GM19099 (cell line): ENCODE data around the gene MEF2C.

Experiments
- POLR2A ChIP-seq: IDR thresholded peaks from 3 replicates; pipeline ENCODE4 v1.6.1; 2011; ENCODE audit warnings: low read depth; ENCODE audit not compliant: insufficient read length; ENCODE audit errors: extremely low read depth

Gene MEF2C

DNA sequence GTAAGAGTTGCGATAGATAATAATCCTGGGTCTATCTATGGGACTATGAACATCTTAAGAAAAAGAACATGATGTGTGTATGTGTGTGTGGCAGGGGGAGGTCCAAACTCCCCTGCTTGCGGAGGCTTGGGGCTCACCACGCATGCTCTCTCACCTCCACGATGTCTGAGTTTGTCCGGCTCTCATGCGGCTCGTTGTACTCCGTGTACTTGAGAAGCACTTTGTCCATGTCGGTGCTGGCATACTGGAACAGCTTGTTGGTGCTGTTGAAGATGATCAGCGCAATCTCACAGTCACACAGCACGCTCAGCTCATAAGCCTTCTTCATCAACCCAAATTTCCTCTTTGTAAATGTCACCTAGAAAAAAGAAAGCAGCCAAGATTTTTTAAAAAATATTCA, 78.5 kb downstream of the MEF2C start:
- no peak for TF ChIP-seq POLR2A

DNA sequence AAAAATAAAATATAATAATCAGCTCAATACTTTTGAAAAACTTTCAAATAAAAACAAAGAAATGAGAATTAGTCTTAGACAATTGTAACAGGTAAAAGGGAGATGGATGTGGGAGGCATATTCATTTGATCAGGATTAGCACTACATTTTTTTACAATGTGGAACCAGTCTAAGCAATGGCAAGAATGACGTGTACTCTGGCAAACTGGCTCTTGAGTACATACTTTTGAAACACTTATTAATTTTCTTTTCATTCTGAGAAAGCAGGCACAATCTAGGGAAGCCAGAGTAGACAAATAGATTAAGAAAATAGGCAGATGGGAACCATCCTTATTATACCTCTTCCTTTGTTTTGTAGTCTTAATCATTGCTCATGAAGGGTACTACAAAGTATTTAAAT, 79.7 kb downstream of the MEF2C start:
- no peak for TF ChIP-seq POLR2A

DNA sequence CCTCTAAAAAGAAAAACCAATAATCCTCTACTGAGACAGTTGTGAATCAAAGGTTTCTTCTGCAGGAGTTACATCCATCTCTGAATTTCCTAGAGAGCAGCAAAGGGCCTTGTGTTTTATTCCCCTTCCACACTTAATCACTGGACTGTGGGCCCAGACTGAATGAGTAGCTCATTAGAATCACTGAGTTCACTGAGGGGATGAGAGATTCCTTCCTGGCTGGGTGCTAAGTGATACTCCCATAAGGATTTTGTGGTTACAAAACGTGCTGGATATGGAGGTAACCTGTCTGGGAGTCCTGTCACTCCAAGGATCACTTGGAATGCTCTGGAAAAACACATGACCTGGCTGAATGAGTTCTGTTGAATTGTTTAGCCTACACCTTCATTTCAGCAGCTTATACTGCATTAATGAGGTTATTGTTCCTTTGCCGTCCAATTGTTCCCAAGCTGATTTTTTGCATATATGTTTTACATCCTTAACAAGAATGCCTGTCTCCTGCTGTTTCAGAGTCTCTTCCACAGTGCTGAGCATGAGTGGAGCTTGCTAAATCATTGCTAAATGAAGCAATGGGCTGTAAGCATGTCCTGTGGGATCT, 82.9 kb downstream of the MEF2C start:
- no peak for TF ChIP-seq POLR2A

DNA sequence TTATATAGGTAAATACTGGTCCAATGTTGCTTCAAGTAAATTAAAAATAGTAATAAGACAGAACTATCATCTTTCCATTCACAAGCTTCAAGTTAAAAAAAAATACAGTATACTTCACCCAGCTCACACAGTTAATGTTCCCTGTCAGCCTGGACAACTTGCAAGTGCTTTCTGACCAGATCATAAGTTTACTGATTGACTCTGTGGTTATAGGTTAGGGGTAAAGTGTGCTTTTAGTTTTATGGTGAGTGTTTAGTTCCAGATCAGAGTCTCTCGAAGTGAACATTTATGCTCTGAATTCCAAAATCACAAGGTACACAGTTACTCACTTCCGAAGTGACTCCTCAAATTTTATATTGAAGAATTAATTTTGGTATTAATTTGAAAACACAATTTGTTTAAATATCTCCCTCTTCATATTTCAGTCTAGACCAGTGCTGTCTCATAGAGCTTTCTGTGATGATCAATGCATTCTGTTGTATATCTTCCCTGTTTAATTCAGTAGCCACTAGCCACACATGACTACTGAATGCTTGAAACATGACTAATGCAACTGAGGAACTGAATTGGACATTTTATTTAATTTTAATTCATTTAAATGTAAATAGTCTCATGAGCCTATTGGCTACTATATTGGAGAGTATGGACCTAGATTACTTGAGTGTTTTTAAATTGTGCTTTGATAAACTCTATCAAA, 90.7 kb downstream of the MEF2C start:
- no peak for TF ChIP-seq POLR2A

- no peak for TF ChIP-seq POLR2A
These were observed 95.1 kb downstream of the MEF2C start for GRCh38 chr5:88787856-88788255.

DNA sequence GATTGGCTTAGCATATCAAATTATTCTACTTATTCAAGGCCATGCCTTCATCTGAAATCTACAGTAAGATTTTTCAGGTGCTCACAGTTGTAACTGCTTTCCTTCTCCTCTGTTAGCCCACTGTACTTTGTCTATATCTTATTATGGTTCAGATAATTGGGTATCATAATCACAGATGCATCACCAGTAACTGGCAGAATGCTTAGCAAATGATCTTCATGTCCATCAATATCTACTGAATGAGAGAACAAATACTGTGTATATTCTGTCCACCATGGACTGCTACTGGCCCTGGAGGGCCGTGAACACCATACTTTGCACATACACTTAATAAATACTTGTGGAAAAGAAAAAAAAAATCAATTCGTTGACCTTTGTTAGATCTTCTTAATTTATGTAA, 96.2 kb downstream of the MEF2C start:
- no peak for TF ChIP-seq POLR2A

GRCh38 chr5:88785746-88786565, 97.0 kb downstream of the MEF2C start:
- no peak for TF ChIP-seq POLR2A

GRCh38 chr5:88782571-88782970, 100.4 kb downstream of the MEF2C start:
- TF ChIP-seq POLR2A: no peak

DNA sequence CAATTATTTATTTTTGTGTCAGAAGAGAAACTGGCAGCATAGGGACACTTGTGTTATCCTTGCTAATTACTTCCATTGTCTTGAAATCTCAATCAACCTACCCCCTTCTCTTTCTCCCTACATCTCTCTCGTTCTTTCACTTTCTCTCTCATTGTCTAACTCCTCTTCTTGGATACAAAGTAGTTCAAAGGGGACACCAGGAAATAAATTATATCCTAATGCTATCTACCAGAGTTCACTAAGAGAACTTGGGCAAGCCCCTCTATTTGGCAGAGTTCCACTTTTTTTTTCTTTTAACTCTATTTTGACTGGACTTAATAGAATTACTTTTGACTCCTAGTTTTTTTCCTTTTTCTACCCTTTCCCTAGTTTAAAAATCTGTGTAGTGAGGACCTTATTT, 102.2 kb downstream of the MEF2C start:
- no peak for TF ChIP-seq POLR2A

GRCh38 chr5:88778736-88779135, 104.2 kb downstream of the MEF2C start:
- no peak for TF ChIP-seq POLR2A

DNA sequence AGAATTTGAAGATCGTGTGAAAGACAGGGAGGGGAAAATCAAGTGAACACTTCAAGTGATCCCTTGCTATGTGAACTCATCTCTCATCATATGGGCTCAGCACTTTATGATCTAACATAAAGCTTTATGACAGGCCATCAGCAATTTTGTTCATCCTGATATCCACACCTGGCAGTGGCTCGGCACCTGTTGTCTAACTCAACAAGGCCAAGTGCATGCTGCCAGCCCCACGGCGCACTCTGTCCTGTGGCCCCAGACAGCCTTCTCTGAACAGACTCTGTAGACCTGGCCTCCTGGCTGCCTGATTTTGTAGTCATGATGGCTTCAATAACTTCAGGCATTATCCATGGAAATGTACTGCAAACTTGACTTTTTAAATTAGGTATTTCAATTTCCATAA, 106.3 kb downstream of the MEF2C start:
- TF ChIP-seq POLR2A: no peak

GRCh38 chr5:88772831-88773230, 110.2 kb downstream of the MEF2C start:
- TF ChIP-seq POLR2A: no peak

DNA sequence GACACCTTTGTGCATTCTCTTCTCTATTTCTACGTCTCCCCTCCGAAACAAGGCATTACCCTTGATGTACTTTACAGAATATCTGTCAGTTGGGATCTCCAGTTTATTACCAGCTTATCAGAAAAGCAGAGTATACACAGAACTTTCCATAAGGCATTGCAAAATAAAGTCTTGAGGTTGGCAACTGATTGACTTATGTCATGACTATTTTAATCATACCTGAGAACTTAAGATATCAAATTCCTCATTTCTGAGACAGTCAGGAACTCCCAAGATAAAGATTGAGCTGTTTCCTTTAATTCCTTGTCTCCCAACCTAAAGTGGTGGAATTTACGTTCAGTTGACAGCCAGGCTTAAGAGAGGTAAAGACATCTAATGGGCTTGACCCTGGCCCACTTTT, 110.9 kb downstream of the MEF2C start:
- no peak for TF ChIP-seq POLR2A

- TF ChIP-seq POLR2A: no peak
These were observed 112.4 kb downstream of the MEF2C start for GRCh38 chr5:88770276-88771257.

- no peak for TF ChIP-seq POLR2A
These were observed 113.8 kb downstream of the MEF2C start for GRCh38 chr5:88769165-88769564.
